Measurements from ENCODE around the gene RNF180. TPM values are rescaled to one million over a fixed set of nuclear protein-coding genes. Genes with fewer than 3 reads are reported as not detected.

RNF180 gene
- total and polyA plus RNA-seq, 8 donors = 9.7 to 14.6 (median 12.2) TPM

GRCh38 chr5:64161420-64161819 is 4.2 kb upstream of the RNF180 start:
- H3K36me3 ChIP-seq = no peaks in the 10 kb centered on the region
- intact Hi-C loops (cut with DNase I) = no loop called here
- TF ChIP-seq, protein P1, sequence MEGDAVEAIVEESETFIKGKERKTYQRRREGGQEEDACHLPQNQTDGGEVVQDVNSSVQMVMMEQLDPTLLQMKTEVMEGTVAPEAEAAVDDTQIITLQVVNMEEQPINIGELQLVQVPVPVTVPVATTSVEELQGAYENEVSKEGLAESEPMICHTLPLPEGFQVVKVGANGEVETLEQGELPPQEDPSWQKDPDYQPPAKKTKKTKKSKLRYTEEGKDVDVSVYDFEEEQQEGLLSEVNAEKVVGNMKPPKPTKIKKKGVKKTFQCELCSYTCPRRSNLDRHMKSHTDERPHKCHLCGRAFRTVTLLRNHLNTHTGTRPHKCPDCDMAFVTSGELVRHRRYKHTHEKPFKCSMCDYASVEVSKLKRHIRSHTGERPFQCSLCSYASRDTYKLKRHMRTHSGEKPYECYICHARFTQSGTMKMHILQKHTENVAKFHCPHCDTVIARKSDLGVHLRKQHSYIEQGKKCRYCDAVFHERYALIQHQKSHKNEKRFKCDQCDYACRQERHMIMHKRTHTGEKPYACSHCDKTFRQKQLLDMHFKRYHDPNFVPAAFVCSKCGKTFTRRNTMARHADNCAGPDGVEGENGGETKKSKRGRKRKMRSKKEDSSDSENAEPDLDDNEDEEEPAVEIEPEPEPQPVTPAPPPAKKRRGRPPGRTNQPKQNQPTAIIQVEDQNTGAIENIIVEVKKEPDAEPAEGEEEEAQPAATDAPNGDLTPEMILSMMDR (IDR thresholded peaks at IDR 0.05) = no peak
- H3K27ac ChIP-seq = no peak overlapping the region
- DNase-seq (no peak), ATAC-seq (no peak)
- no peaks in the 10 kb centered on the region for H3K4me1 ChIP-seq
- H3K4me3 ChIP-seq = no peak overlapping the region
- H3K9me3 ChIP-seq = no peaks in the 10 kb centered on the region
- H3K27me3 ChIP-seq = peaks cover 4 to 30% of the 10 kb centered on the region in 2 donors

GRCh38 chr5:64163135-64163534 is 2.5 kb upstream of the RNF180 start:
- TF ChIP-seq, protein P1 (IDR thresholded peaks at IDR 0.05) = no peak
- no peak for ATAC-seq
- Histone ChIP-seq H3K36me3 (no peaks in the 10 kb centered on the region), H3K4me3 (no peak overlapping the region), H3K9me3 (no peaks in the 10 kb centered on the region), H3K4me1 (peaks cover 0 to 3% of the 10 kb centered on the region in 2 donors), H3K27ac (no peak overlapping the region), H3K27me3 (peaks cover 4 to 45% of the 10 kb centered on the region in 2 donors)
- no peak for DNase-seq
- intact Hi-C loops (cut with DNase I) = no loop called here

GRCh38 chr5:64163746-64164145 is 1.9 kb upstream of the RNF180 start:
- Histone ChIP-seq H3K4me1 (peaks cover 0 to 3% of the 10 kb centered on the region in 2 donors), H3K4me3 (no peak overlapping the region)
- TF ChIP-seq, protein P1 (IDR thresholded peaks at IDR 0.05) = no peak

GRCh38 chr5:64164166-64164565 is 1.5 kb upstream of the RNF180 start:
- TF ChIP-seq, protein P1 (IDR thresholded peaks at IDR 0.05) = no peak
- no peaks in the 10 kb centered on the region for H3K36me3 ChIP-seq
- peaks cover 4 to 45% of the 10 kb centered on the region in 2 donors for H3K27me3 ChIP-seq
- no peak for ATAC-seq
- H3K4me1 ChIP-seq = peaks cover 0 to 3% of the 10 kb centered on the region in 2 donors
- H3K9me3 ChIP-seq = no peaks in the 10 kb centered on the region
- intact Hi-C loops (cut with DNase I) = no loop called here
- DNase-seq = no peak
- no peak overlapping the region for H3K27ac ChIP-seq
- H3K4me3 ChIP-seq = no peak overlapping the region

More at GRCh38 chr5:64163746-64164145, 1.9 kb upstream of the RNF180 start:
- no peak for DNase-seq
- Histone ChIP-seq H3K27me3 (peaks cover 4 to 45% of the 10 kb centered on the region in 2 donors), H3K36me3 (no peaks in the 10 kb centered on the region), H3K27ac (no peak overlapping the region), H3K9me3 (no peaks in the 10 kb centered on the region)
- no peak for ATAC-seq
- intact Hi-C loops (cut with DNase I) = no loop called here

- Histone ChIP-seq H3K27ac (peak overlapping the region; percentile 75 to 79), H3K27me3 (peaks cover 4 to 45% of the 10 kb centered on the region in 2 donors), H3K36me3 (no peaks in the 10 kb centered on the region), H3K4me3 (peak overlapping the region; percentile 46 to 56), H3K9me3 (no peaks in the 10 kb centered on the region), H3K4me1 (peaks cover 0 to 3% of the 10 kb centered on the region in 2 donors)
- no peak for DNase-seq
- ATAC-seq = peak; percentile 20
- TF ChIP-seq, protein P1 (IDR thresholded peaks at IDR 0.05) = no peak
- intact Hi-C loops (cut with DNase I) = no loop called here
These were observed 513 bp upstream of the RNF180 start for GRCh38 chr5:64165160-64165499.

Measured in left lung (tissue), 10 donors.